SH-SY5Y (cell line): ENCODE measurements around the gene TMIE.

Experiments used
- GATA2 ChIP-seq: IDR thresholded peaks from 2 replicates; pipeline ENCODE4 v1.6.1; 2011; ENCODE audit warnings: mild to moderate bottlenecking, low read depth, low read length
- GATA3 ChIP-seq: IDR thresholded peaks from 2 replicates; pipeline ENCODE4 v1.6.1; 2011; ENCODE audit warnings: low read depth, mild to moderate bottlenecking, low read length, moderate library complexity

GRCh38 chr3:46708401-46709156, 7.4 kb downstream of the TMIE start:
- TF ChIP-seq GATA3 (no peak), GATA2 (no peak)
